Mesothelial cell of epicardium (in vitro differentiated cells): ENCODE data around the gene ZSCAN23. TPM values are rescaled to one million over a fixed set of nuclear protein-coding genes. Genes with fewer than 3 reads are reported as not detected.

ENCODE experiments used
- DNase-seq, 2 experiments: peaks; one replicate each; pipeline ENCODE4 v3.0.0; 2021; ENCODE audit warnings: low spot score in 2 of 2; ENCODE audit not compliant: unreplicated experiment in 2 of 2
- H3K27ac Mint-ChIP-seq: 2 replicates; pipeline ENCODE4 v1.8.0; 2021; ENCODE audit warnings: mixed read lengths
- H3K27me3 Mint-ChIP-seq: 2 replicates; pipeline ENCODE4 v1.8.0; 2021; ENCODE audit warnings: low read depth, mixed read lengths
- H3K36me3 Mint-ChIP-seq: 2 replicates; pipeline ENCODE4 v1.8.0; 2021; ENCODE audit warnings: mixed read lengths
- H3K4me1 Mint-ChIP-seq: 2 replicates; pipeline ENCODE4 v1.8.0; 2021; ENCODE audit warnings: mixed read lengths
- H3K4me3 Mint-ChIP-seq: 2 replicates; pipeline ENCODE4 v1.8.0; 2021; ENCODE audit warnings: mild to moderate bottlenecking, moderate library complexity, mixed read lengths
- H3K9me3 Mint-ChIP-seq: 2 replicates; pipeline ENCODE4 v1.8.0; 2021; ENCODE audit warnings: mixed read lengths
- total RNA-seq: library from RNA; stranded (reverse); gene quantifications from 3 replicates; pipeline ENCODE4 v1.2.1, GENCODE V29; 2021
- TF ChIP-seq, protein P1 (sequence below): fragments of 200-600 bp; sonication (generic); IDR thresholded peaks from one replicate; pipeline ENCODE4 v1.5.0; 2021; ENCODE audit warnings: antibody characterized with exemption; ENCODE audit not compliant: unreplicated experiment

The ZSCAN23 gene
- total RNA-seq, 1 donor from 2014 or later: 13.9 TPM

DNA sequence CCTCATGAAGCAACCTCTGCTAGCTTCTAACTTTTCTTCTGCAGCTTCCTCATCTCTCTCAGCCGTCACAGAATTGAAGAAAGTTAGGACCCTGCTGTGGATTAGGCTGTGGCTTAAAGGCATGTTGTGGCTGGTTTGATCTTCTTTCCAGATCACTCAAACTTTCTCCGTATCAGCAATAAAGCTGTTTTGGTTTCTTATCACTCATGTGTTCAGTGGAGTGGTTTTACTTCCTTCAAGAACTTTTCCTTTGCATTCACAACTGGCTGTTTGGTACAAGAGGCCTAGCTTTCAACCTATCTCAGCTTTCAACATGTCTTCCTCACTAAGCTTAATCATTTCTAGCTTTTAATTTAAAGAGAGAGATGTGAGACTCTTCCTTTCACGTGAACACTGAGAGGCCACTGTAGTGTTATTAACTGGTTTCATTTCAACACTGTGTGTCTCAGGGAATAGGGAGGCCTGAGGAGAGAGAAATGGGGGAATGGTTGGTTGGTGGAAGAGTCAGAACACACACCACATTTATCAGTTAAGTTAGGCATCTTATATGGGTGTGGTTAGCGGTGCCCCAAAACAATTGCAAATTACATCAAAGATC, 17.2 kb downstream of the ZSCAN23 start:
- Mint-ChIP-seq H3K9me3 (peaks cover 20% of the 10 kb centered on the region), H3K27ac (no peak overlapping the region), H3K27me3 (no peaks in the 10 kb centered on the region), H3K36me3 (peaks cover 59% of the 10 kb centered on the region), H3K4me1 (no peaks in the 10 kb centered on the region), H3K4me3 (no peak overlapping the region)
- TF ChIP-seq, protein P1, sequence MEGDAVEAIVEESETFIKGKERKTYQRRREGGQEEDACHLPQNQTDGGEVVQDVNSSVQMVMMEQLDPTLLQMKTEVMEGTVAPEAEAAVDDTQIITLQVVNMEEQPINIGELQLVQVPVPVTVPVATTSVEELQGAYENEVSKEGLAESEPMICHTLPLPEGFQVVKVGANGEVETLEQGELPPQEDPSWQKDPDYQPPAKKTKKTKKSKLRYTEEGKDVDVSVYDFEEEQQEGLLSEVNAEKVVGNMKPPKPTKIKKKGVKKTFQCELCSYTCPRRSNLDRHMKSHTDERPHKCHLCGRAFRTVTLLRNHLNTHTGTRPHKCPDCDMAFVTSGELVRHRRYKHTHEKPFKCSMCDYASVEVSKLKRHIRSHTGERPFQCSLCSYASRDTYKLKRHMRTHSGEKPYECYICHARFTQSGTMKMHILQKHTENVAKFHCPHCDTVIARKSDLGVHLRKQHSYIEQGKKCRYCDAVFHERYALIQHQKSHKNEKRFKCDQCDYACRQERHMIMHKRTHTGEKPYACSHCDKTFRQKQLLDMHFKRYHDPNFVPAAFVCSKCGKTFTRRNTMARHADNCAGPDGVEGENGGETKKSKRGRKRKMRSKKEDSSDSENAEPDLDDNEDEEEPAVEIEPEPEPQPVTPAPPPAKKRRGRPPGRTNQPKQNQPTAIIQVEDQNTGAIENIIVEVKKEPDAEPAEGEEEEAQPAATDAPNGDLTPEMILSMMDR: no peak
- DNase-seq: no peak

DNA sequence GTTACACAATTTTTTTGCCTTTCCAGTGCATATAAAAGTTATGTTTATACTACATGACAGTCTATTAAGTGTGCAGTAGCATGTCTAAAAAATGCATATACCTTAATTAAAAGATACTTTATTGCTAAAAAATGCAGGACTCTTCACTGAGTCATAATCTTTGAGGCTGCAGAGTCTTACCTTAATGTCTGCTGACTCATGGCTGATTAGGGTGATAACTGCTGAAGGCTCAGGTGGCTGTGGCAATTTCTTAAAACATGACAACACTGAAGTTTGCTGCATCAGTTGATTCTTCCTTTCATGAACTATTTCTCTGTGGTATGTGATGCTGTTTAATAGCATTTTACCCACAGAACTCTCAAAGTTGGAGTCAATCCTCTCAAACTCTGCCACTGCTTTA, 19.1 kb downstream of the ZSCAN23 start:
- Mint-ChIP-seq H3K4me1 (no peaks in the 10 kb centered on the region), H3K36me3 (peaks cover 55% of the 10 kb centered on the region), H3K9me3 (peaks cover 20% of the 10 kb centered on the region), H3K4me3 (no peak overlapping the region), H3K27ac (no peak overlapping the region), H3K27me3 (no peaks in the 10 kb centered on the region)
- DNase-seq: no peak
- TF ChIP-seq, protein P1: no peak

DNA sequence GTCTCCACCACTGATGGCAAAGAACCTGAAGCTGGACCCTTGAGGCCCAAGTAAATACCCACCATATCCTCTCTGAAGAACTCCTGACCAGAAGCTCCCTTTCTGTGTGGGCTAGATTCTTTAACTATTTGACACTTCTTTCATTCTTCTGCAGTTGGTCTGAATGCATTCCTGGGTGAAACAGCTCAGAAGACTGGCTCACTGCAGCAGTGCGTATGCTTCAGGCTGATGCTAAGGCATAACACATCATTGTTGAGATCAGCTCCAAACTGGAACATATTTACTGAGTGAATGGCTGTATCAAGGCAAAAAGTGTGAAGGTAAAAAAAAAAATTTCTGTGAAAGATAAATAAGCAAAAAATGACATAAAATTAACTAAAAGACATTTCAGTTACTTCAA, 19.7 kb downstream of the ZSCAN23 start:
- DNase-seq: no peak
- no peaks in the 10 kb centered on the region for H3K27me3 Mint-ChIP-seq
- peaks cover 55% of the 10 kb centered on the region for H3K36me3 Mint-ChIP-seq
- H3K4me3 Mint-ChIP-seq: no peak overlapping the region
- H3K4me1 Mint-ChIP-seq: no peaks in the 10 kb centered on the region
- H3K9me3 Mint-ChIP-seq: peaks cover 20% of the 10 kb centered on the region
- TF ChIP-seq, protein P1: no peak
- no peak overlapping the region for H3K27ac Mint-ChIP-seq

DNA sequence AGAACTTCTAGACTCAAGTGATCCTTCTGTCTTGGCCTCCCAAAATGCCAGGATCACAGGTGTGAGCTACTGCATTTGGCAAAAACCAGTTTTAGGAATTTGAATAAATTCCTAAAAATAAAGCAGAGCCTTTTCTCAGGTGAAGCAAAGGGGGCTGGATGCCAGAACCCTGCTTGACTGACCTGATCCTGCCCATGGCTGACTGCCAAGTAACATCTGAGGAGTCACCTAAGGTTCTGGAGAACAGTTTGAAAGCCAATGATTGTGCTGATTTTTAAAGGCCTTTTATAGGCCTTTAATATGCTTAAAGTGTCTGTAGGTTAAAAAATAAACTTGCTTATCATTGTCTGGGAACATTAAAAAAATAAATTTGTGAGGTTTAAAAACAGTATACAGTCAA, 29.6 kb downstream of the ZSCAN23 start:
- no peak for DNase-seq
- TF ChIP-seq, protein P1: no peak
- no peak overlapping the region for H3K27ac Mint-ChIP-seq
- peaks cover 13% of the 10 kb centered on the region for H3K27me3 Mint-ChIP-seq
- H3K4me1 Mint-ChIP-seq: no peaks in the 10 kb centered on the region
- H3K36me3 Mint-ChIP-seq: peaks cover 5% of the 10 kb centered on the region
- H3K4me3 Mint-ChIP-seq: no peak overlapping the region
- peaks cover 25% of the 10 kb centered on the region for H3K9me3 Mint-ChIP-seq

DNA sequence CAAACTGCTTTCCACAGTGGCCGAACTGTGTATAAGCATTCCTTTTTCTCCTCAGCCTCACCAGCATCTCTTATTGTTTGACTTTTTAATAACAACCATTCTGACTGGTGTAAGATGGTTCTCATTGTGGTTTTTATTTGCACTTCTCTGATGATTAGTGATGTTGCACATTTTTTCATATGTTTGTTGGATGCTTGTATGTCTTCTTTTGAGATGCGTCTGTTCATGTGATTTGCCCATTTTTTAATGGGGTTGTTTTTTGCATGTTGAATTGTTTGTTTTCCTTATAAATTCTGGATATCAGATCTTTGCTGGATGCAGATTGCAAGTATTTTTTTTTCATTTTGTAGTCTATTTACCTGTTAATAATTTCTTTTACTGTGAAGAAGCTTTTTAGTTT, 32.5 kb downstream of the ZSCAN23 start:
- no peaks in the 10 kb centered on the region for H3K4me1 Mint-ChIP-seq
- H3K9me3 Mint-ChIP-seq: peaks cover 29% of the 10 kb centered on the region
- TF ChIP-seq, protein P1: no peak
- DNase-seq: no peak
- no peak overlapping the region for H3K27ac Mint-ChIP-seq
- peaks cover 27% of the 10 kb centered on the region for H3K27me3 Mint-ChIP-seq
- H3K4me3 Mint-ChIP-seq: no peak overlapping the region
- peaks cover 5% of the 10 kb centered on the region for H3K36me3 Mint-ChIP-seq
